Amygdala (tissue), 56 donors: ENCODE data around the gene S100A1.

Source experiments
- DNase-seq, 56 donors: peaks; one replicate each; lab custom pipeline; 2025; lab: John Stamatoyannopoulos, UW

The S100A1 gene

DNA sequence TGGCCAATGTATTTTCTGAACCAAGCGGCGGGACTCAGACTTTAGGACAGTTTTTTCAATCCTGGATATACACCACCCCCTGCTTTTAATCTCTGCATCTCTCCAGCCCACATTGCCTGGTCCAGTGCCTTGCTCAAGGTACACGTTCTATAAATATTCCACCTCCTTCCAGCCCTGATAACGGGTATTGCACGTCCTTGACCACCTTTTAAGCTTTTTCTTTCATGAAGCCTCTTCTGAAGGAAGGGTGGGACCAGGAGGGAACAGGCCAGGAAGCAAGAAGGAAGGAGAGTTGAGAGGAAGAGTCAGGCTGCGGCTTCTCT, 18.7 kb upstream of the S100A1 start:
- no peak for DNase-seq

DNA sequence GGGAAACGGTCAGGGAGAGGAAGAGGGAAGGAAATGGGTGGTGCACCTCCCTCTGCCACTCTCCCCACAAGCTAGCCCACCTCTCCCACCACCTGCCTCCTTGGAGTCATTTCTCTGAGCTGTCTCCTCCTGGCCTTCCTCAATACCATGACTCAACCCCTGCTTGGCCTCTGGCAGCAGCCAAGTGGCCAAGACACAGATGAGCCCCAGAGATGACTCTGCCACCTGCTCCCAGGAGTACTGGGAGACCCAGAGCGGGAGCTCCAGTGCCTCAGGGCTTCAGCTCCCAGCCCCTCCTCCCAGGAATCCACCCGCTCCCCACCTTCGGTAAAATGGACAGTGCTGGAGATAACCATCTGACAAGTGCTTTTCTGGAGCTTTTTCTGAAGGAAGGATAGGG, 17.9 kb upstream of the S100A1 start:
- no peak for DNase-seq

DNA sequence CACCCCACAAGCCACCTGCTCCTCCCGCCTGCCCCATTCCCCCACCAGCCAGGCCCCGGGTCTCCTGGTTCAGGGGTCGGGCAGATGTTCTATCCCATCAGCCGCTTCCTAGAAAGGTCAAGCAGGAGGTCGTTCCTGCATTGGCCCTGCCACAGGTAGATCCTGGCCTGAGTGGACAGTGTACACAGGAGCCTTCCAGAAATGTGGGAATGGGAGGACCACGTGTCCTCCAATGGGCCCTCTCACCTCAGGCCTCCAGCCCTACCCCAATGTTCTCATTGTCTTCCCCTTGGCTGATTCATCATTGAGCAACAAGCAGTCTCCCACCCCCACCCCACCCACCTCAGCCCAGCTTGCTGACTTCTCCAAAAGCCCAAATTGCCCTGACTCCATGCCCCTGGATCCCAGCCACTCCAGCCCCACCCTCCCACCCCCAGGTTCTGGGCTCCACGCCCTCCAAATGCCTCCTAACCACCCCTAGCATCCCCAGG, 17.4 kb upstream of the S100A1 start:
- no peak for DNase-seq

DNA sequence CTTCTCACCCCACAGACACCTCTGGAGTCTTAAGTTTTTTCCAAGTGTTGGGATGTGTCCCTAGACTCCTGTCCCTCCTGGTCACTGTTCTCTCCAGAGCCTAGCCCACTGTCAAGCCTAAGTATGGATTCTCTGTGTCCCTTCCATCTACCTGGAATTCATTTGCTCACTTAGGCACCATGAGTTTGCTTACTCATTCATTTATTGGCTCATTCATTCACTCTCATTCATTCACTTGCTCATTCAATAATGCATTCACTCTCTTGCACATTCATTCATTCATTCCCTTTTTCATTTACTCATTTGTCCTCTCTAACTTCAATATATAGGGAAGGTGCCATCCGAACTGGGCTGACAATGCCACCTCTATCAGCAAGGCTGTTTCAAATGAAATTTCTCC, 16.9 kb upstream of the S100A1 start:
- DNase-seq, result no peak

DNA sequence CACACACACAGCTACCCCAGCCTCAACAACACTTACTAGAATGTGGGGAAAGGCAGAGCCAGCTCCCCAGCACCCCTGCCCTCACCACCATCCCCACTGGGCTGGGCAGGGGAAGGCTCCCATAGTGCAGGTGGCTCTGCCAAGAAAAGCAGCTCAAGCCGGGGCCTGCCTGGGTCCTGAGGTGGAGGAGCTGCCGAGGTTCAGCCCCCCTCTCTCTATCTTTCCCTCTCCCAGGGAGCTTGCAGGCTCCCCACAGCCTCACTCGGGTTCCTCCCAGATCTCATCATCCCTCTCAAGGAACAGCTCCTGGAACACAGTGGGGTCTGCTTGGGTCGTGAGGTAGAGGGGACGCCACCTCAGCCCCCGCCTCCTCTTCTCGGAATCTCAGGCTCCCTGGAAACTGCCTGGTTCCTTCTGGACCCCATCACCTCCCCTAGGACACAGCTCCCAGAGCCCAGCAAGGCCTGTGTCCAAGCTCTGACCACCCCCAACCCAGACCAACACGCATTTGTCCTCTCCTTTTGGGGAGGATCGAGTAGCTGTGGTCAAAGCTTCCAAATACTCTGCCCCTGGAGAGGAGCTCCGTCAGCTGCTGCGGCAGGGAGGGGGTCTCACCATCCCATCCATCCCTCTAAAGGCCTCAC, 16.0 kb upstream of the S100A1 start:
- peak in 2 of 56 donors; percentile 14 to 15 for DNase-seq

DNA sequence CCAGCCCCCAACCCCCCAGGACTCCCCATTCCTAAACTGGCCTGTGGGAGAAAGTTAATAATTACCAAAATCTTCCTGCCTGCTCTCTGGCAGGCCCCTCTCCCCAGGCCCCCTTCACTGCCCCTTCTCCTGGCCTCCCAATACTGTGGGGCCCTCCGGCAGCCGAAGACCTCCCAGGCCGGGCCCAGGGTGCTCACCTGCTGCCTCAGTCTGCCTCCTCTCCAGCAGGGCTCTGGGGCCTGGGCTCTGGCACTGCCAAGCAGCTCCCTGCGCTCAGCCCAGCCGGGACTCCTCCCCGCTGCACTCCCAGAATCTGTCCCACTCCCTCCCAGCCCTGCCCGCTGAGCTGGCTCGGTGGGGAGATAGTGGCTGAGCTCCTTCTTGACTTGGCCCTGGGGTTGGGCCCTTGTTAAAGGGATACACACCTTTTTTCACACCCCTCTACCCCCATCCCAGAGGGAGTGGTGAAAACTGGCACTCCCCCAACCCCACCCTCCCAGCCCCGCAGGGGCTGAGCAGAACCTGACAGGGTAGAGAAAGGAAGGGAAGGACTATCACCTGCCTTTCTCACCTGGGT, 15.4 kb upstream of the S100A1 start, which contains the start of gene S100A16:
Gene S100A16 (minus strand): TSS at position 383 of the 577 bp plus-strand sequence. CDS start 4,986 bp downstream, outside the sequence.
- DNase-seq, result peak in 23 of 56 donors; percentile 11 to 67 (median 30)

DNA sequence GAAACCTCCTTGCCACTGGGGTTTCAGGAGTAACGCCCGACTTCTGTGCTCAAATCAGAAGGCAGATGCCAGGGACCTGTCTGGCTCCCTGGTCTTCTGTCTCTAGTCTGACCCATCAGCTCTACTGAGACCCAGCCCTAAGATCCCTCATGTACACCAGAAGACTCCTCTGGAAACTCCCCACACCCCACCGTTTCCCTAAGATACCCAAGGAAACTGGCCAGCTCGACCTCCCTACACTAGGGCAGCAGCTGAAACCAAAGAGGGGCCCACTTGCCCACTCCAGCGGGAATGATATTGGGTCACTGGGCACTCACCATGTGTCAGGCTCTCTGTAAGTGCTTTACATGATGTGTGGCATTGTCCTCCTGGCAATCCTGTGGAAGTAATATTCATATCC, 14.8 kb upstream of the S100A1 start:
- DNase-seq, result no peak

DNA sequence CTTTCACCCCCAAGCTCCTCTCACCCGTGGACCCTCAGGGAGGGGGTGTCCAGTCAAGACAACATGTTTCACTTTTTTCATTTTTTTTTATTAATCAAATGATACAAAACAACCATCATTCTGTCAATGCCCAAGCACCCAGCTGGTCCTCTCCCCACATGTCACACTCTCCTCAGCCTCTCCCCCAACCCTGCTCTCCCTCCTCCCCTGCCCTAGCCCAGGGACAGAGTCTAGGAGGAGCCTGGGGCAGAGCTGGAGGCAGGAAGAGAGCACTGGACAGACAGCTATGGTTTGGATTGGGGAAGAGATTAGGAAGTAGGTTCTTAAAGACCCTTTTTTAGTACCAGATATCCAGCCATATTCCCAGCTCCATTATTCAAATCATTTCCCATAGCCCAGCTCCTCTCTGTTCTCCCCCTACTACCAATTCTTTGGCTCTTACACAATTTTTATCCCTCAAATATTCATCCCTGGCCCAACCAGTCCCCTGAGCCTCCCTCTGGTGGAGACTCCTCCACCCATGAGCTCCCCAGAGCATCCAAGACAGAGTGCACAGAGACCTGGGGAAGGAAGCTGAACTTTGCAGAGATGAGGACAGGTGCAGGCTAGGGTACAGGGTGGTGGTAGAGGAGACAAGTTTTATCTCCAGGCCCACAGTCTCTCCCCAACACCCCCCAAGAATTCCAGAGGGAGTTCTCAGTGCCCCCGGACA, 13.9 kb upstream of the S100A1 start:
- DNase-seq, result no peak

DNA sequence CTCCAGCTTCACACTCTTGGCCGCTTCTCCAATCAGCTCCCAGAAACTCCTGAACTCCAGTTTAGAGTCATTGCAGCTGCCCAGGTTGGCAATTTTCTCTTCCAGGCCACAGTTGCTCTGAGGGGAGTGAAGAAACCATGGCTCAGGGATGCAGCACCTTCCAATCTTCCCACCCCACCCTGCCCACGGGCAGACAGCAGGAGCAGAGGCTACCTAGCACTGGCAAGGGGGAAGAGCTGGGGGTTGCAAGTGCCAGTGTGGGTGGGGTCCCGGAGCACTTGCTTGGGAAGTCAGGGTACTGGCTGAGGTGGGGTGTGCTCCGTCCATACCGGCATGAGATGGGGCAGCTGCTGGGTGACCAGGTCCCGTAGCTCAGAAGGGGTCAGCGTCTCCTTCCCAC, 13.3 kb upstream of the S100A1 start:
- no peak for DNase-seq

DNA sequence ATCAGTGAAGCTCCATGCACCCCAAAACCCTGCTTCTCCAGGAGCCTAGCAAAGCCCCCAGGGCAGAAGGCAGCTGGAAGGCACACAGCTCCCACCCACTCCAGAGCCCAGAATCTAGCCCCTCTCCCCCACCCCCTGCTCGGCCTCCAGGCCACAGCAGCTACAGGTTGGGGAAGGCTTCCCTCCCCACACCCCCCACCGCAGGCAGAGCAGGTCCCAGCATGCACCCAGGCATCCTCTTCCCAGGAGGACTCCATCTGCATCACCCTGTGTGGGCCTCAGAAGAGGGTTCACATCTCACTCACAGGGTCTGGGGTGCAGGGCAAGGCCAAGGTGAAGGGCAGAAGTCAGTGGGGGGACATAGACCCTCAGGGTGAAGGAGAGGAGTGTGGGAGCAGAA, 12.8 kb upstream of the S100A1 start:
- DNase-seq, result no peak

DNA sequence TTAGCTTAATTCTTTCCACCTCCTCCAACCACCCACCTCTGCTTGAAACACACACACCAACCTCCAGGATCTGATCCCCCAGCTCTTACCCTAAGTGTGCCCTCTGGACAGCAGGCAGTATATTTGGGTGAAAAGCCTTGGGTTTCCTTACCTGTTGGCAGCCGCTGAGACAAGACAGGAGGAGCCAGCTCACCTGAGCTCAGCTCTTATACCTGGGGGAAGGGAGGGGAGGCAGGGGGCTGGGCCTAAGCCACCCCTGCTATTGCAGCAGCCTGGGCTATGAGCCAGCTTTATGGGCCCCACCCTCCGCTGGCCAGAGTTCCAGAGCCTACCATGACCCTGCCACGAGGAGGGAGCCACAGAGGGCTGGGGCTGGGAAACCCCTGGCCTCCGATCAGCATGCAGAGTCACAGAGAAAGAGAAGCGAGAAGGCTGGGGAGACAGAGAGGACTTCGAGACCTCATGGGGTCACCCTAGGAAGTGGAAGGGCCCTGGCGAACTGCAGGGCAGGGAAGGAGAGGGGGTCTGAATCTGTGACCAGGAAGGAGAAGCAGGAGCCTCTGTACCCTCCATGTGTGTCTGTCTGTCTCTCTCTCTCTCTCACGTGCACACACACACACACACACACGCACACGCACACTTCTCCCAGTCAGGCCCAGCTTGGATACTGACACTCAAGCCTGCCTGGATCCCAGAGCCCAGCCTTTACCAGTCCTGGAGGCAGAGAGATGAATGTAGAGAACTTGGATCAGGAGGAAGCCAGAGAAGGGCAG, 11.9 kb upstream of the S100A1 start, which contains the start of gene S100A14:
Gene S100A14 (minus strand): TSS at position 182 of the 773 bp plus-strand sequence. CDS start 467 bp downstream, outside the sequence.
- DNase-seq, result no peak

DNA sequence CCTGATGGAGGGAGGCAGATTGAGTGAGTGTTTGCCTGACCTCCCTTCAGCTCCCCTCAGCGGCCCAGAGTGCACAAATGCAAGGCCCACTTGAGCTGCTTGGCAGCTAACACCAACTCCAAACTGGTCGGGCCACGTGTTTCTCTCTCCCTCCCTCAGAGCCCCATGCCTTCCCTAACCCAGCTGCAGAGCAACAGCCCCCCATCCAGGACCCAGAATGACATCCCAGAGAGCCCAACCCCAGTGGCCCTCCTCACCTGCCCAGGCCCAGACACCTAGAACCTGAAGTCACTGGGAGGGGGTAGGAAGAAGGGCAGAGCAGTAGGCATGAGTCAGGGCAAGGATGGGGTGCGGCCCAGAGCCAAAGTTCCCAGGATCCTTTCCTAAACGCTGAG, 11.3 kb upstream of the S100A1 start:
- DNase-seq, result peak in 1 of 56 donors; percentile 21

DNA sequence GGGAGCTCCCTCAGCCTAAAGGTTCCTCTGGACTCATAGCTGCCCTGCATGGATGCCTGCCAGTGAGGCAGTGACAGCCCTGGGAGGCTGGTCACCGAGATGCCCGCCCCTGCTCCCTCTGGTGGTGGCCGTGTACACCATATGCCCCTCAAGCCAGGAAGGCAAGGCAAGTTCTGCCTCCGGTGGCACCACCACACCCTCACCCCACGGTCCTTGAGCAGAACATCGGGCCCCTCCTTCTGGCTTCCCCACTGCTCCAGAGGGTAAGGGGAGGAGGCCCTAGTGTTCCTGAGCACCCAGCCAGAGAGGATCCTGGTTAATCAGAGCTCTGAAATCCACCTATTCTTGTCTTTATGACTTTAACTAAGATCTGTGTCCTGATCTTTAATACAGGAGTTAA, 10.6 kb upstream of the S100A1 start:
- peak in 20 of 56 donors; percentile 9 to 72 (median 34) for DNase-seq

DNA sequence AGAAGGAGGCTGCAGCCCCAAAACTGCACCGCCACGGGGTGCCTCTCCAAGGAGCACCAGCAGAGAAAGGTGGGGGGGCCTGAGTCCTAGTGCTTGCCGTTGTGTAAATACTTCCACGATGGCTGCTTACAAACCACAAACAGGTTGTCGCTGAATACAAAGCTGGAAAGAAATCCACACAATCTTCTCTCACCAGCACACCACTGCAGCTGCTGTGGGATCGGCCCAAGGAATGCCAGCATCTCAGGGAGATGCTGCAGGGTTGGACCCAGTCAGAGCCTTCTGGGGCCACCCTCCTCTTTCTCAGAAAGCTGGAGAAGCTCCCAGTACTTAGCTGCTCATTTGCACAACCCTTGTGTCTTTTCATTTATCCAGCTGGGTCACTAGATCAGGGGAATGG, 9.1 kb upstream of the S100A1 start:
- no peak for DNase-seq

DNA sequence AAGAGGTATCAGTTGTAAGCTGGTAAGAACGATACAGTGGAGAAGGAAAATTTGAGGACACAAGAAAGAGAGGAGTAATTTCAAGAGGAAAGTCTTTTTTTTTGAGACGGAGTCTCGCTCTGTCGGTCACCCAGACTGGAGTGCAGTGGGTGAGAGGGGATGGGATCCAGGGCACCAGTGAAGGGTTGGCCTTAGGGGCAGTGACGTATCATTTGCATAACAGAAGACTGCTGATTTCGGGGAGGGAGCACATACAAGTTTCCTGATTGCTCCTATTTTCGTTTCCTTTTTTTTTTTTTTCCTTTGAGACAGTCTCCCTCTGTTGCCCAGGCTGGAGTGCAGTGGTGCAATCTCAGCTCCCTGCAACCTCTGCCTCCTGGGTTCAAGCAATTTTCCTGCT, 5.1 kb upstream of the S100A1 start:
- no peak for DNase-seq

DNA sequence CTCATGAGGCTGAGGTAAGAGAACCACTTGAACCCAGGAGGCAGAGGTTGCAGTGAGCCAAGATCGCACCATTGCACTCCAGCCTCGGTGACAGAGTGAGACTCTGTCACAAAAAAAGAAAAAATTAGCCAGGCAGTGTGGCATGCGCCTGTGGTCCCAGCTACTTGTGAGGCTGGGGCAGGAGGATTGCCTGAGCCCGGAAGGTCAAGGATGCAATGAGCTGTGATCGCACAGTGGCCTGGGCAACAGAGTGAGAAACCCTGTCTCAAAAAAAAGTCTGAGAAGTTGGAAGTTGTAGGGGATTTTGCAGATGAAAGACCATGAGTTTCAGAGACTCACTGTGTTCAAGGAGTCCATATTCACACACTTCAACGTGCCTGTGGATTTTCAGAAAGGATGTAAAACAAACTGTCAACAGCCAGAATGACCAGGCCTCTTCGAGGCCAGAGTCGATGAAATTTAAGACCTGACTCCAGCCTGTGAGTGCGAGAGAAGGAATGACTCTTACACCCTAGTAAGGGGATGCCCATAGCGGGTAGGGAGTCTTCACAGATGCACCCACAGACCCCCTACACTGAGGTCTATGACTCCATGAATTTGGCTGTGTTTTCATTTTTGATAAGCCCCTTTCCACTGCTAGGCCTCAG, 3.1 kb upstream of the S100A1 start:
- no peak for DNase-seq

DNA sequence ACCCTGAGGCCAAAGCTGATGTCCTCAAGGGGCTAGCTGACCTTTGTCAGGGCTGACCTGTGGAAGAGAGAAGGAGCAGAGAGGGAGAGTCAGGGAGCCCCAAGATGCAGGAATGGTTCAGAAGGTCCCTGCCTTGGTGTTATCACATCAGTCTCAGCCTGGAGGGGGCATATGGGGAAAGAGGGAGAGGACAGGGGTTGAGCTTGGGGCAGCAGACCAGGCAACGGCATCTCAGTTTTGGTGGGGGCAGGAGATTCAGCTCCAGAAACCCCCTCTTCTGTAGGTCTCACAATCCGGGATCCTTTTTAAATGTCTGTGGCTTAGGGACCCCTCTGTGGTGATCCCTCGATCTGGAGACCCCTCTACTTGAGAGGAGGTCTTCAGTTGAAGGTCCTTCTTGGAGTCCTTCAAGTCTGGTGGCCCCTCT, 1.7 kb upstream of the S100A1 start:
- DNase-seq, result no peak

DNA sequence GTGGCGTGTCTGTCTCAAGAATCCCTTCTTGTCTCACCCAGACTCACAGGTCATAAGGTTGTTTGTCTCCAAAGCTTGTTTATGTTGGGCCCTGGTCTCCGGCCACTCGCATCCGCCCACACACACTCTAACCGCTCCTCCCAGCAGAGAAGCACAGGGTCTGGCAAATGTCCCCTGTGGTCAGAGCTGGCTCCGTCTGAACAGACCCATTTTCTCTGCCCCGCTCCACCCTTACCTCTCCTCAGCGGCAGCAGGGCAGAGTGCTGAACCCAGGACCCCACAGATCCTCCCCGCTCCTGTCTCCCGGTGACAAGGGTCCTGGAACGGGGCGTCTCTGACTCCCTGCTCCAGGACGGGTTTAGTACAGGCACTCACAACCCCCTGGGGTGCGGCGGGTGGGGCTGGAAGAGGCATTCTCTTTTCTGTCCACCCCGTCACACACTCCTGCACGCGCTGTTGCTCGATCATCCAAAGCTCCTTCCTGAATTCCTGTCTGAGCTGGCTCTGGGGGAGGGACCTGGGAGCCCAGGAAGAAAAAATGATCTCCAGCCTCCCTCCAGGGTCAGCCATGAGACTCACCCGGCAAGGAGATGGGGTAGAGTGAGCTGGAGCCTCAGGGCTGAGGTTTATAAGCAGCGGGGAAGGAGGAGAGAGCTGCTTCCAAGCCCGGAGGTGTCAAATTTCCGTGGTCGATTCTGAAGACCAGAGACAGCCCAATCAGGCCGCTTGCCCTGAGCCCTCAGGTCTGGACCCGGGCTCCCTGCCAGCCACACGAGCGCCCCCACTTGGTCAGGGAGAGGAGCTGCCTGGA, 1.1 kb upstream of the S100A1 start, which contains the start of gene S100A13:
Gene S100A13 (minus strand): TSS at position 602 of the 811 bp plus-strand sequence. CDS start 1,033 bp downstream, outside the sequence.
- DNase-seq, result peak in 37 of 56 donors; percentile 20 to 75 (median 49)

DNA sequence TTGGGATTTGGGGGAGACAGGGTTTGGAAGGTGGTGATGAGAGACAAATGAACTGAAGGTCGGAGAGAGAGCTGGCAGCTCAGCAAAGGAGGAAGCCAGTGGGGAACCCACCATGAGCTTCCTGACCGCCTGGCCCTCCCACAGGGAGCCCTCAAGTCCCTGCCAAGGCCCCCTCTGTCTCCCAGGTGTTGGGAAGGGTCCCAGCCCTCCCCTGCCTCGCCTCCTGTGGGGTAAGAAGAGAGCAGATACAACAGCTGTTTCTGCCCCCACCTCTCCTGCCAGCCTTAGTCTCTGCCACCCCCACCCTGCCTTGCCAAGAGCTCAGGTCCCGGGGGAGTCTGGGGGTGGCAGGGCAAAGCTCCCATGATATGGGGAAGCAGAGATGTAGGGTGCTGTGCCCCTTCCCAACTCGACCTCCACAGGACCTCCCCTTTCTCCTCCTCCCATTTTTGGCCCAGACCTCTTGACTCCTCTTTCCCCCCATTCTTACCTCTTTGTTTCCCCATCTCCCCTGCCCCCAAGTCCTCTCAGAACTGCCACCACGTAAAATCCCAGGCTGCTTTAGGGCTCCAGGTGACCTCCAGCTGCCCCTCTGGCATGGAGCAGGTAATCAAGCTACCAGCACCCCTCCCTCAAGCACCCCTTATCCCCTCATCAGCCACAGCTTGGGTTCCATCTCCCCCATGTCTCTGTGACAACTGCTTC, 556 bp downstream of the S100A1 start:
- DNase-seq, result no peak
